Measurements from ENCODE around the gene PRKAR1A.

PRKAR1A gene

DNA sequence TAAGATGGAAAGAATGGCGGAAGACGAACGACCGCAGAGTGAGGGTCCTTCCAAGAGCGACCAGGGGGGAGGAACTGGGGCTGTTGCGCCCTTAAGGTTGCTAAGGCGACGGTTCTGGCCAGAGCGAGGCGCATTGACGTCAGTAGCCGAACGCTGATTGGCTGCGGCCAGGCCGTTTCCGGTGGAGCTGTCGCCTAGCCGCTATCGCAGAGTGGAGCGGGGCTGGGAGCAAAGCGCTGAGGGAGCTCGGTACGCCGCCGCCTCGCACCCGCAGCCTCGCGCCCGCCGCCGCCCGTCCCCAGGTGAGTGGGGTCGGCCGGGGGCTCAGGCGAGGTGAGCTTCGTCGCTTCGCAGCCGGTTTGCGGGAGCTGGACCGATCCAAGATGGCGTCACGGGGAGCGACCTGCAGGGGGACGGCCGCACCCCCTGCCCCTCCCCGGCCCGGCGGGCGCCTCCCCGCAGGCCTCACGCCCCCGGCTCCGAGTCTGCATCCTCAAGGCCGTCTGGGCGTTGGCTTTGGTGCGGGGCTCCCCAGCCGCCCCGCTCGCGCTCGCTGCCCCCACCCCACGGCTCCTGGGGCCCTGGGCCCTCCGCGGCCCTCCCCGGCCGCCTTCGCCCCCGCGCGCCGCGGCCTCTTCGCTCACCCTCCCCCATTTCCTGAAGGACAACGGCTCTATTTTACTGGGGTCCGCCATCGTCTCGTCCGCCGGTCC is at the start of gene PRKAR1A:
Gene PRKAR1A (plus strand): TSS at position 184 of the 713 bp plus-strand sequence. CDS start 2,970 bp downstream, outside the sequence.
- Histone ChIP-seq H3K4me3 (ENCODE audit: low read depth, low read length) (peak within 1 kb of the TSS; percentile 83), H3K4me1 (ENCODE audit: control insufficient read depth, insufficient read depth, low read length) (peaks cover 20% of the 10 kb centered on the region), H3K36me3 (ENCODE audit: control insufficient read depth in 2 of 2, insufficient read depth in 1 of 2, low read length in 2 of 2) (peaks cover 23 to 26% of the 10 kb centered on the region in 2 experiments), H3K27ac (ENCODE audit: extremely low read depth, low read depth, low read length) (peak within 1 kb of the TSS; percentile 95), H3K9me3 (ENCODE audit: control insufficient read depth, insufficient read depth, low read depth, low read length) (no peaks in the 10 kb centered on the region)
- ChIA-PET POLR2A (interaction anchor here (0.6 to 2.7 kb wide), 8 partner anchors 10 to 815 kb away, joined by 3 to 18 read pairs (median 4); partner anchors contain the start of genes ABCA5, AMZ2, FAM20A and KPNA2), CTCF (interaction anchor here (0.9 to 2.6 kb wide), 3 partner anchors 55 to 101 kb away, joined by 3 to 9 read pairs (median 4); partner anchors contain the start of gene WIPI1)
- TF ChIP-seq KLF8 (tag by site-specific recombination; IDR thresholded peaks at IDR 0.05) (peak; percentile 9; the same call in 1 of the 2 replicates), GLIS2 (tag by site-specific recombination; IDR thresholded peaks at IDR 0.05) (peak; percentile 73; the same call in 1 of the 2 replicates), EGR2 (tag by site-specific recombination; IDR thresholded peaks at IDR 0.05; ENCODE audit: low read depth) (0 out of 2 replicates have a peak, but pooled peaks have one; percentile 5), ZNF660 (tag by site-specific recombination; IDR thresholded peaks at IDR 0.05) (0 out of 2 replicates have a peak, but pooled peaks have one; percentile 50), SCRT1 (tag by site-specific recombination; IDR thresholded peaks at IDR 0.05; ENCODE audit: borderline replicate concordance) (peak; percentile 14; the same call in 1 of the 2 replicates), ZNF610 (tag by site-specific recombination; IDR thresholded peaks at IDR 0.05; ENCODE audit: borderline replicate concordance) (no peak), ZNF473 (tag by site-specific recombination; IDR thresholded peaks at IDR 0.05) (no peak), ZSCAN30 (tag by site-specific recombination; IDR thresholded peaks at IDR 0.05) (peak; percentile 65; the same call in 1 of the 2 replicates), ZNF837 (tag by site-specific recombination; IDR thresholded peaks at IDR 0.05) (no peak), KLF10 (tag by site-specific recombination; IDR thresholded peaks at IDR 0.05) (peak; percentile 78), ZFHX2 (tag by site-specific recombination; conservative IDR thresholded peaks at IDR 0.05) (peak; percentile 51), ZNF2 (tag by site-specific recombination; IDR thresholded peaks at IDR 0.05) (no peak; the same call in 1 of the 2 replicates), ZNF792 (tag by site-specific recombination; IDR thresholded peaks at IDR 0.05) (no peak), ZBTB17 (tag by site-specific recombination; IDR thresholded peaks at IDR 0.05) (peak; percentile 94), ZEB2 (tag by site-specific recombination; IDR thresholded peaks at IDR 0.05) (0 out of 2 replicates have a peak, but pooled peaks have one; percentile 82), YY1 (tag by site-specific recombination; IDR thresholded peaks at IDR 0.05) (peak; percentile 57), ZNF629 (tag by site-specific recombination; IDR thresholded peaks at IDR 0.05) (peak; percentile 74), ZNF394 (tag by site-specific recombination; IDR thresholded peaks at IDR 0.05; ENCODE audit: borderline replicate concordance) (0 out of 2 replicates have a peak, but pooled peaks have one; percentile 1), YY2 (tag by site-specific recombination; IDR thresholded peaks at IDR 0.05) (0 out of 2 replicates have a peak, but pooled peaks have one; percentile 13), ZIC2 (tag by site-specific recombination; IDR thresholded peaks at IDR 0.05) (peak; percentile 6; the same call in 1 of the 2 replicates), ZNF501 (tag by site-specific recombination; IDR thresholded peaks at IDR 0.05) (peak; percentile 9; the same call in 1 of the 2 replicates), ZNF510 (tag by site-specific recombination; IDR thresholded peaks at IDR 0.05; ENCODE audit: insufficient replicate concordance) (no peak), ZNF24 (tag by site-specific recombination; IDR thresholded peaks at IDR 0.05) (0 out of 2 replicates have a peak, but pooled peaks have one; percentile 10)
- TF ChIP-seq, protein P1, sequence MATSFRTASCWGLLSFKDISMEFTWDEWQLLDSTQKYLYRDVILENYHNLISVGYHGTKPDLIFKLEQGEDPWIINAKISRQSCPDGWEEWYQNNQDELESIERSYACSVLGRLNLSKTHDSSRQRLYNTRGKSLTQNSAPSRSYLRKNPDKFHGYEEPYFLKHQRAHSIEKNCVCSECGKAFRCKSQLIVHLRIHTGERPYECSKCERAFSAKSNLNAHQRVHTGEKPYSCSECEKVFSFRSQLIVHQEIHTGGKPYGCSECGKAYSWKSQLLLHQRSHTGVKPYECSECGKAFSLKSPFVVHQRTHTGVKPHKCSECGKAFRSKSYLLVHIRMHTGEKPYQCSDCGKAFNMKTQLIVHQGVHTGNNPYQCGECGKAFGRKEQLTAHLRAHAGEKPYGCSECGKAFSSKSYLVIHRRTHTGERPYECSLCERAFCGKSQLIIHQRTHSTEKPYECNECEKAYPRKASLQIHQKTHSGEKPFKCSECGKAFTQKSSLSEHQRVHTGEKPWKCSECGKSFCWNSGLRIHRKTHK (tag by site-specific recombination; IDR thresholded peaks at IDR 0.05): no peak
- TF ChIP-seq, protein P2, sequence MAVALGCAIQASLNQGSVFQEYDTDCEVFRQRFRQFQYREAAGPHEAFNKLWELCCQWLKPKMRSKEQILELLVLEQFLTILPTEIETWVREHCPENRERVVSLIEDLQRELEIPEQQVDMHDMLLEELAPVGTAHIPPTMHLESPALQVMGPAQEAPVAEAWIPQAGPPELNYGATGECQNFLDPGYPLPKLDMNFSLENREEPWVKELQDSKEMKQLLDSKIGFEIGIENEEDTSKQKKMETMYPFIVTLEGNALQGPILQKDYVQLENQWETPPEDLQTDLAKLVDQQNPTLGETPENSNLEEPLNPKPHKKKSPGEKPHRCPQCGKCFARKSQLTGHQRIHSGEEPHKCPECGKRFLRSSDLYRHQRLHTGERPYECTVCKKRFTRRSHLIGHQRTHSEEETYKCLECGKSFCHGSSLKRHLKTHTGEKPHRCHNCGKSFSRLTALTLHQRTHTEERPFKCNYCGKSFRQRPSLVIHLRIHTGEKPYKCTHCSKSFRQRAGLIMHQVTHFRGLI (tag by site-specific recombination; IDR thresholded peaks at IDR 0.05): no peak; the same call in 1 of the 2 replicates
- TF ChIP-seq, protein P3, sequence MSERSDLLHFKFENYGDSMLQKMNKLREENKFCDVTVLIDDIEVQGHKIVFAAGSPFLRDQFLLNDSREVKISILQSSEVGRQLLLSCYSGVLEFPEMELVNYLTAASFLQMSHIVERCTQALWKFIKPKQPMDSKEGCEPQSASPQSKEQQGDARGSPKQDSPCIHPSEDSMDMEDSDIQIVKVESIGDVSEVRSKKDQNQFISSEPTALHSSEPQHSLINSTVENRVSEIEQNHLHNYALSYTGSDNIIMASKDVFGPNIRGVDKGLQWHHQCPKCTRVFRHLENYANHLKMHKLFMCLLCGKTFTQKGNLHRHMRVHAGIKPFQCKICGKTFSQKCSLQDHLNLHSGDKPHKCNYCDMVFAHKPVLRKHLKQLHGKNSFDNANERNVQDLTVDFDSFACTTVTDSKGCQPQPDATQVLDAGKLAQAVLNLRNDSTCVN (tag by site-specific recombination; optimal IDR thresholded peaks at IDR 0.05): peak; percentile 78
- TF ChIP-seq, protein P4, sequence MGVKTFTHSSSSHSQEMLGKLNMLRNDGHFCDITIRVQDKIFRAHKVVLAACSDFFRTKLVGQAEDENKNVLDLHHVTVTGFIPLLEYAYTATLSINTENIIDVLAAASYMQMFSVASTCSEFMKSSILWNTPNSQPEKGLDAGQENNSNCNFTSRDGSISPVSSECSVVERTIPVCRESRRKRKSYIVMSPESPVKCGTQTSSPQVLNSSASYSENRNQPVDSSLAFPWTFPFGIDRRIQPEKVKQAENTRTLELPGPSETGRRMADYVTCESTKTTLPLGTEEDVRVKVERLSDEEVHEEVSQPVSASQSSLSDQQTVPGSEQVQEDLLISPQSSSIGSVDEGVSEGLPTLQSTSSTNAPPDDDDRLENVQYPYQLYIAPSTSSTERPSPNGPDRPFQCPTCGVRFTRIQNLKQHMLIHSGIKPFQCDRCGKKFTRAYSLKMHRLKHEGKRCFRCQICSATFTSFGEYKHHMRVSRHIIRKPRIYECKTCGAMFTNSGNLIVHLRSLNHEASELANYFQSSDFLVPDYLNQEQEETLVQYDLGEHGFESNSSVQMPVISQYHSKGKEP (tag by site-specific recombination; IDR thresholded peaks at IDR 0.05): 0 out of 2 replicates have a peak, but pooled peaks have one; percentile 26
- TF ChIP-seq, protein P5, sequence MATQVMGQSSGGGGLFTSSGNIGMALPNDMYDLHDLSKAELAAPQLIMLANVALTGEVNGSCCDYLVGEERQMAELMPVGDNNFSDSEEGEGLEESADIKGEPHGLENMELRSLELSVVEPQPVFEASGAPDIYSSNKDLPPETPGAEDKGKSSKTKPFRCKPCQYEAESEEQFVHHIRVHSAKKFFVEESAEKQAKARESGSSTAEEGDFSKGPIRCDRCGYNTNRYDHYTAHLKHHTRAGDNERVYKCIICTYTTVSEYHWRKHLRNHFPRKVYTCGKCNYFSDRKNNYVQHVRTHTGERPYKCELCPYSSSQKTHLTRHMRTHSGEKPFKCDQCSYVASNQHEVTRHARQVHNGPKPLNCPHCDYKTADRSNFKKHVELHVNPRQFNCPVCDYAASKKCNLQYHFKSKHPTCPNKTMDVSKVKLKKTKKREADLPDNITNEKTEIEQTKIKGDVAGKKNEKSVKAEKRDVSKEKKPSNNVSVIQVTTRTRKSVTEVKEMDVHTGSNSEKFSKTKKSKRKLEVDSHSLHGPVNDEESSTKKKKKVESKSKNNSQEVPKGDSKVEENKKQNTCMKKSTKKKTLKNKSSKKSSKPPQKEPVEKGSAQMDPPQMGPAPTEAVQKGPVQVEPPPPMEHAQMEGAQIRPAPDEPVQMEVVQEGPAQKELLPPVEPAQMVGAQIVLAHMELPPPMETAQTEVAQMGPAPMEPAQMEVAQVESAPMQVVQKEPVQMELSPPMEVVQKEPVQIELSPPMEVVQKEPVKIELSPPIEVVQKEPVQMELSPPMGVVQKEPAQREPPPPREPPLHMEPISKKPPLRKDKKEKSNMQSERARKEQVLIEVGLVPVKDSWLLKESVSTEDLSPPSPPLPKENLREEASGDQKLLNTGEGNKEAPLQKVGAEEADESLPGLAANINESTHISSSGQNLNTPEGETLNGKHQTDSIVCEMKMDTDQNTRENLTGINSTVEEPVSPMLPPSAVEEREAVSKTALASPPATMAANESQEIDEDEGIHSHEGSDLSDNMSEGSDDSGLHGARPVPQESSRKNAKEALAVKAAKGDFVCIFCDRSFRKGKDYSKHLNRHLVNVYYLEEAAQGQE (tag by site-specific recombination; IDR thresholded peaks at IDR 0.05): 0 out of 2 replicates have a peak, but pooled peaks have one; percentile 1

Measured in HEK293 (cell line).